WTC11 (cell line): ENCODE results near the gene MYO15B.

Experiments
- ATF1 ChIP-seq: sonication (generic); formaldehyde crosslinking; IDR thresholded peaks from 2 replicates; pipeline ENCODE4 v1.8.1; 2023; ENCODE audit warnings: mild to moderate bottlenecking, moderate library complexity, missing genetic modification reagents
- CTCF ChIP-seq: fragments of 200-600 bp; IDR thresholded peaks from 2 replicates; pipeline ENCODE4 v1.8.0; 2022; ENCODE audit warnings: antibody characterized with exemption
- ELF4 ChIP-seq: sonication (generic); formaldehyde crosslinking; IDR thresholded peaks from 2 replicates; pipeline ENCODE4 v1.8.1; 2022; ENCODE audit warnings: low read depth, mild to moderate bottlenecking, moderate library complexity, missing genetic modification reagents
- JUN ChIP-seq: sonication (generic); formaldehyde crosslinking; IDR thresholded peaks from 2 replicates; pipeline ENCODE4 v1.8.0; 2023; ENCODE audit warnings: mild to moderate bottlenecking, missing genetic modification reagents
- MAX ChIP-seq: sonication (generic); formaldehyde crosslinking; IDR thresholded peaks from 2 replicates; pipeline ENCODE4 v1.8.0; 2022; ENCODE audit warnings: mild to moderate bottlenecking, missing genetic modification reagents
- NFYB ChIP-seq: sonication (generic); formaldehyde crosslinking; conservative IDR thresholded peaks from 2 replicates; pipeline ENCODE4 v1.8.0; 2022; ENCODE audit warnings: low read depth, missing genetic modification reagents
- RELA ChIP-seq: sonication (generic); formaldehyde crosslinking; IDR thresholded peaks from 2 replicates; pipeline ENCODE4 v1.8.1; 2022; ENCODE audit warnings: missing genetic modification reagents, mild to moderate bottlenecking, borderline replicate concordance
- SMAD4 ChIP-seq: sonication (generic); formaldehyde crosslinking; IDR thresholded peaks from 2 replicates; pipeline ENCODE4 v1.8.0; 2022; ENCODE audit warnings: mild to moderate bottlenecking, missing genetic modification reagents
- TEAD4 ChIP-seq: sonication (generic); formaldehyde crosslinking; IDR thresholded peaks from 2 replicates; pipeline ENCODE4 v1.8.0; 2022; ENCODE audit warnings: mild to moderate bottlenecking, missing genetic modification reagents
- ZBTB43 ChIP-seq: sonication (generic); formaldehyde crosslinking; IDR thresholded peaks from 2 replicates; pipeline ENCODE4 v1.8.1; 2023; ENCODE audit warnings: mild to moderate bottlenecking, missing genetic modification reagents
- ZNF232 ChIP-seq: sonication (generic); formaldehyde crosslinking; IDR thresholded peaks from 2 replicates; pipeline ENCODE4 v1.8.0; 2022; ENCODE audit warnings: mild to moderate bottlenecking, missing genetic modification reagents
- ZNF425 ChIP-seq: fragments of 250-450 bp; sonication (Bioruptor Pico); conservative IDR thresholded peaks from 2 replicates; pipeline ENCODE4 v1.9.0; 2021; ENCODE audit warnings: mild to moderate bottlenecking

- no peak for TF ChIP-seq CTCF
- TF ChIP-seq ATF1 (CRISPR knock-in tag) = no peak
- no peak for TF ChIP-seq ZNF425
- no peak for TF ChIP-seq NFYB (CRISPR knock-in tag)
- no peak for TF ChIP-seq ELF4 (CRISPR knock-in tag)
- no peak for TF ChIP-seq TEAD4
- TF ChIP-seq MAX (CRISPR knock-in tag) = no peak
- no peak for TF ChIP-seq ZNF232 (CRISPR knock-in tag)
- TF ChIP-seq JUN (CRISPR knock-in tag) = no peak
- TF ChIP-seq ZBTB43 = no peak
- no peak for TF ChIP-seq SMAD4 (CRISPR knock-in tag)
- TF ChIP-seq RELA (CRISPR knock-in tag) = no peak
These were observed 44.8 kb downstream of the MYO15B start for GRCh38 chr17:75632428-75632827.
